Ovary (tissue), 3 donors: ENCODE results near the gene AOPEP.

Experiments
- CTCF ChIP-seq, 3 donors: fragments of 450-650 bp in 2 of 3; fragments of 200-600 bp in 1 of 3; IDR thresholded peaks; one replicate each; pipeline versions ENCODE4 v1.5.1 to v1.8.0; 2016 to 2022; ENCODE audit warnings: antibody characterized with exemption in 3 of 3, mild to moderate bottlenecking in 1 of 3
- POLR2A ChIP-seq: fragments of 450-650 bp; IDR thresholded peaks from one replicate; pipeline ENCODE4 v1.6.1; 2017; ENCODE audit warnings: antibody characterized with exemption, mild to moderate bottlenecking, moderate library complexity
- donor health status: DM: no; HTN: no; CAD: no.

DNA sequence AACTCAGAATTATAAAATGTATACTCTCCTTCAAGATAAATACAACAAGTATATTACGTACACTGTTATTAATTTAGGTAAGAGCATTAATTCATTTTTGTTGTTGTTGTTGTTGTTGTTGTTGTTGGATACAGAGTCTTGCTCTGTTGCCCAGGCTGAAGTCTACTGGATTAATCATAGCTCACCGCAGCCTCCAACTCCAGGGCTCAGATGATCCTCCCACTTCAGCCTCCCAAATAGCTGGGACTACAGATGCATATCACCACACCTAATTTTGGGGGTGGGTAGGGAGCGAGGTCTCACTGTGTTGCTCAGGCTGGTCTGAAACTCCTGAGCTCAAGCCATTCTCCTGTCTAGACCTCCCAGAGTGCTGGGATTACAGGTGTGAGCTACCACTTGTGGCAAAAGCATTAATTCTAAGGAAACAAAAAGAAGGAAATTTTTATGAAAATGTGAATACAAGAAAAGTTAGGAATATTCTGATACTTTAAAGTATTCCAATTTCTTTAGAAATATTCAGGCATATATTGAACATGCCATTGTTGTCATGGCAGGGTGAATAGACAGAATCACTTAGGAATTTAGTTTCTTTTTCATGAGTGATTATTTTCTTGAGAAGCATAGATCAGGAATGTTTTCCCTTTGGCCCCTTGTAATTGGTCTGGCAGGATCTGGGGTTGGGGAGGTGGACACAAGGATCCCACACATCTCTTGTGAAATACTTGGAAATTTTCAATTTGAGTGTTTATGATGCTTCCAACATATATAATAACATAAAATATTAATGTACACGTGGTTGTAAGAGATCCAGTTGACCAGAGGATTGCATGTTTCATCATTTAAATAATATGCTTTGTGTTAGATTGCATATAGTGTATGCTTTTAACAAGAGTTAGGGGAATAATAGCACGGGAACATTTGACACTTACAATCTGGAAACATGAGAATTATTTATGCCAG is 327.4 kb downstream of the AOPEP start:
- TF ChIP-seq POLR2A (no peak), CTCF (IDR thresholded peaks at IDR 0.05) (no peak)
